ENCODE results near the gene PHF14.

GRCh38 chr7:11188529-11189310, 215.0 kb downstream of the PHF14 start:
- TF ChIP-seq POLR2A (IDR thresholded peaks at IDR 0.05; ENCODE audit: low read depth, low read length): no peak
- TF ChIP-seq POLR2AphosphoS5 (IDR thresholded peaks at IDR 0.05; ENCODE audit: low read depth, low read length): no peak
- TF ChIP-seq TAF1 (IDR thresholded peaks at IDR 0.05; ENCODE audit: borderline replicate concordance, low read depth, low read length): no peak

Data from GM12892 (cell line).